Measurements from ENCODE around the gene PRKACA.
"Not testable (repeated sequence)": the region's sequence is repeated elsewhere in the genome, so short reads cannot be mapped to it uniquely, and the experiment has no call there.

PRKACA gene

GRCh38 chr19:14070268-14071050, 47.1 kb downstream of the PRKACA start:
- DNase-seq (ENCODE audit: low read depth, low spot score), result no peak

GRCh38 chr19:14066134-14066533, 51.4 kb downstream of the PRKACA start:
- no peak for DNase-seq (ENCODE audit: low read depth, low spot score)

DNA sequence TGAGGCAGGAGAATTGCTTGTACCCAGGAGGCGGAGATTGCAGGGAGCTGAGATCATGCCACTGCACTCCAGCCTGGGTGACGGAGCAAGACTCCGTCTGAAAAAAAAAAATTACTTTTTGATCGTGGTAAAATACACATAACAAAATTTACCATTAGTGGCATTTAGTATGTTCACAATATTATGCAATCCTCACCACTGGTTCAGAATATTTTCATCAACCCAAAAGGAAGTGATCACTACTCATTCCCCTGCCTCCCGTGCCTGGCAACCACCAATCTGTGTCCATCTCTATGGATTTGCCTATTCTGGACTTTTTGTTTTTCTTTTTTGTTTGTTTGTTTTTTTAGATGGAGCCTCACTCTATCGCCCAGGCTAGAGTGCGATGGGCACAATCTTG, 54.5 kb downstream of the PRKACA start:
- DNase-seq (ENCODE audit: low read depth, low spot score), result no peak

DNA sequence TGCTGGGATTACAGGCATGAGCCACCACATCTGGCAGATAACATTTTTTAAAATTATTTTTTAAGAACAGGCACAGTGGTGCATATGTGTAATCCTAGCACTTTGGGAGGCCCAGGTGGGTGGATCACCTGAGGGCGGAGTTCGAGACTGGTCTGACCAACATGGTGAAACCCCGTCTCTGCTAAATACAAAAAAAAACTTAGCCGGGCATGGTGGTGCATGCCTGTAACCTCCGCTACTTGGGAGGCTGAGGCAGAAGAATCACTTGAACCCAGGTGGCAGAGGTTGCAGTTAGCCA, 55.1 kb downstream of the PRKACA start:
- DNase-seq (ENCODE audit: low read depth, low spot score), result no peak

DNA sequence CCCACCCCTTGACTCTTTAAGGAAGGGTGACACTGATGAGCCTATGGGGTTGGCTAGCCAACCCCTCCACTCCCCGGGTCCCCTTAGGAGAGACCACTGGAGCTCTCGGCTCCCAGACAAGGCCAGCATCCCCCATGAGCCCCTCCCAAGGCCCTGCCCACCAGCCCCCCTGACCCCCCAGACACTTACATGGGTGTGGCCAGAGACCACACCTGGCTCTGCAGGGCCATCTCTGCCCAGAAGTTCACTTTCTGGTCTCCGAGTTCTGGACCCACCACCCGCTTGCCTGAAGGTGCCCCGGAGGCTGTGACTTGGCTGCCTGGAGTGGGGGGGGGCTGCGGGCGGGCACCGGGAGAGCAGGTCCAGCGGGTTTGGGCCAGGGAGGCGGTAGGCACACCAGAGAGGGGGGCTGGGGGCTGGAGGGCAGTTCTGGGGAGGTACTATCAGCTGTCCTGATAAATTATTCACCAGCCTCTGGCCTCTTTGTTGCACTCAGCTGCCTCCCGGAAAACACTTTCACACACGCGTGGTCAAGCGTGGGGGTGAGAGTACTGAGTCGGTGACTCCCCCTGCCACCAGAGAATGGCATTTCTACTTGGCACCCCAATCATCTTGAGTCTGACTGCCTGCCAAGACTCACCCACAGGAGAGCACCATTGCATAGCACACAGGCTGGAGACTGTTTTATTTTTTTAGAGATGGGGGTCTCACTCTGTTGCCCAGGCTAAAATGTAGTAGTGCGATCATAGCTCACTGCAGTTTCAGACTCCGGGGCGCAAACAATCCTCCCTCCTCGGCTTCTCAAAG, 55.6 kb downstream of the PRKACA start, which contains the start of gene PALM3:
TSS of gene PALM3 (minus strand) at position 326 of the 807 bp plus-strand sequence. CDS start at position 230, 96 bp downstream.
- no peak for DNase-seq (ENCODE audit: low read depth, low spot score)

- no peak for DNase-seq (ENCODE audit: low read depth, low spot score)
These were observed 56.3 kb downstream of the PRKACA start for GRCh38 chr19:14061081-14061749.

- no peak for DNase-seq (ENCODE audit: low read depth, low spot score)
These were observed 57.9 kb downstream of the PRKACA start for GRCh38 chr19:14059652-14060155.

DNA sequence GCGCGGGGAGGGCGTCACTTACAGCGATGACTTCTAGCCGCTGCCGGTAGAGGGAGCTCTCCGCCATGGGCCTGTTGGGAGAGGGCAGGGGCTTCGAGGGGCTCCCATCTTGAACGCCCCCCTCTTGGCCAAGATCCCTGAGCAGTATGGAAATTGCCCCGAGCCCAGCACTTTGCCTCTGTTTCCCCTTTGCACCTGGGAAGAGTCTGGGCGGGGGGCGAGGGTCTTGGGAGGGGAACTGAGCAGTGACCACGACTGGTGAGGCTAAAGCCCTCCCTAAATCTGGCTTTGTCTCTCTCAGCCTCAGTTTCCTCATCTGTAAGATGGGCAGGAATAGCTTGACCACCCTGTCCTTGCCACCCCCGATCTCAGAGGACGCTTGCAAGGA, 58.5 kb downstream of the PRKACA start:
- DNase-seq (ENCODE audit: low read depth, low spot score), result no peak

DNA sequence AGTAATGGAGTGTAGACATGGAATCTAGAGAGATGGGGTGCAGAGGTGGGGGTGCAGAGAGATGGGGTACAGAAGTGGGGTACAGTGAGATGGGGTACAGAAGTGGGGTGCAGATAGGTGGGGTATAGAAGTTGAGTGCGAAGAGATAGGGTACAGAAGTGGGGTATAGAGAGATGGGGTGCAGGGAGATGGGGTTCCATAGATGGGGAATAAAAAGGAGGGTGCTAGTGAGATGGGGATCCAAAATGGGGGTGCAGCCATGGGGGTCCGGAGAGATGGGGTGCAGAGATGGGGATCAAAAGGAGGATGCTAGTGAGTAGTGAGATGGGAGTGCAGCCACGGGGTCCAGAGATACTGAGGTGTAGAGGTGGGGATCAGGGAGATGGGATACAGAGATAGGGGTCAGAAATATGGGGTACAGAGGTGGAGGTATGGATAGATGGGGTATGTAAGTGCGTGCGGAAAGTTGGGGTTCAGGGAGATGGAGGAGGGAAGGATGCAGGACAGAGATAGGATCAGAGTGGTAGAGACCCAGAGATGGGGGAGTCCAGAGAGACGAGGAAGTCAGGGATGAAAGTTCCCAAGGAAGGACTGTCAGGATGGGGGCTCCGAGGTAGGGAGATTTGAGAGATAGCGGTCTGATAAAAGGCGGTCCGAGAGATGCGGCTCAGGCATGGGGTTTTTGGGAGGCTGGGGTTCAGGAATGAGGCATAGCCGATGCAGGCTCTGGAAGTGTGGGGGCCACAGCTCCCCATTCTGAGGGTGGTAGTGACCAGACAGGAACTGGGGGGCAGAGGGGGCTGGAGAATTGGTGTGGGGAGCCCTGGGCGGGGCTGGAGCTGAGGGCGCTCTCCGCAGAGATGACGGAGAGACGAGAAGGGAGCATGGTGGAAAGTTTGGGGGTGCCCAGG, 59.1 kb downstream of the PRKACA start:
- DNase-seq (ENCODE audit: low read depth, low spot score), result no peak

DNA sequence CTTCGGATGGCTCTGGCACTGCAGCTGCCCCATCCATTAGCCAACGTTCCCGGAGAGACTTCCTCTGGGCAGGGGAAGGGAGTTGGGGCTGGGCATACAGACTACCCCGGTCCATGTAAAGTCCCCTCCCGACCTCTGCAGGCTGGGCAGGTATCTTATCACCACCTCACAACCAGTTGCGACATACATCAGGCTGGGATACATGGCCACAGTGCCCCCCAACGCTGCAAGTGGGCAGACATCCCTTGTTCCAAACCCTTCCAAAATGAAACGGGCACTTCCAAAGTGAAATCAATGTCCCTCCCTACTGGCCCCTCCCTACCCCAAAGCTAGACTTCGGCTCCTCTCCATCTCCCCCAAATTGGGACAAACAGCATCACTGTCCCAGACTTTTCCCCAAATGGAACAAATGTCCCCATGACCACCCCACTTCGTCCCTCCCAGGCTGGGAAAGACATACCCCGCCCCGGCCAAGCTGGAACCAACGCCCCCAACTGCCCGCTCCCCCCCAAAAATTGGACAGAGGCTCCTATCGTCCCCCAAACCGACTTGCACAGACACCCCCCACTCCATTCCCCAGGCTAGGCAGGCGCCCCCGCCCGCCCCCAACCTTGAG, 60.7 kb downstream of the PRKACA start:
- no peak for DNase-seq (ENCODE audit: low read depth, low spot score)

DNA sequence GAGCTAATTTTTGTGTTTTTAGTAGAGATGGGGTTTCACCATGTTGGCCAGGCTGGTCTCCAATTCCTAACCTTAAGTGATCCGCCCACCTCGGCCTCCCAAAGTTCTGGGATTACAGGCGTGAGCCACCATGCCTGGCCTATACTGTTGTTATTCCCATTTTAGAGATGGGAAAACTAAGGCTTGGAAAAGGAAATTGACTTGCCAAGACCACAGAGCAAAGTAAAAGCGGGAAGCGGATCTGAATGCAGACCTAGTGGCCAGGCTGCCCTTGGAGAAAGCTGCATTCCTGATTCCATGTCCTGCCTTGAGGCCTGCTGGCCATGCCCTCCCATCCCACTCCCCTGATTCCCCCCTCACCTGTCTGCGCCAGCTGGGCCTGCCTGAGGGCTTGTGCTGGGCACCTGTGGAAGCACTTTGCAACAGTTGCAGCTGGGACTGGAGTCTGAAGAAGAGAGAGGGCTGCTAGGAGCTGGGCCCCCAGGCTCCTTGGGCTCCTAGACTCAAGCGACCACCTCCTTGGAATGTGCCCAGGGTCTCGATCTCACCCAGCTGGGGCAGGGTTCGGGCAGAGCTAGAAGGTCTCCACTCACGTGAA, 61.4 kb downstream of the PRKACA start:
- no peak for DNase-seq (ENCODE audit: low read depth, low spot score)

DNA sequence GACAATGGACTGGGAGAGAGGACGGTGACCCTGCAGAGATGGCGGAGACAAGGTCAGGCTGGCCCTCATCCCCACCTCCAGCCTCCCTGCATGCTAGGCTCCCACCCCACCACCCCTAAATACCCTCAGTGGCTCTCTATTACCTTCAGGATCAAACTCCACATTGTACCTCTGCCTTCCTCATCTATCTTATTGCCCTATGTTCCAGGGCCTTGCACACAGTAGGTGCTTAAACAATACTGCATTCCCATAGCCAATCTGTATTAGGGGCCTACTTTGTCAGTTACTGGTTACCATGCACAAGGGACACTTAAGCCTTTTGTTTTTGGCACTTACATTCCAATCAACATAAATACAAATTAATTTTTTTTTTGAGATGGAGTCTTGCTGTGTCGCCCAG, 62.2 kb downstream of the PRKACA start:
- DNase-seq (ENCODE audit: low read depth, low spot score), result no peak

DNA sequence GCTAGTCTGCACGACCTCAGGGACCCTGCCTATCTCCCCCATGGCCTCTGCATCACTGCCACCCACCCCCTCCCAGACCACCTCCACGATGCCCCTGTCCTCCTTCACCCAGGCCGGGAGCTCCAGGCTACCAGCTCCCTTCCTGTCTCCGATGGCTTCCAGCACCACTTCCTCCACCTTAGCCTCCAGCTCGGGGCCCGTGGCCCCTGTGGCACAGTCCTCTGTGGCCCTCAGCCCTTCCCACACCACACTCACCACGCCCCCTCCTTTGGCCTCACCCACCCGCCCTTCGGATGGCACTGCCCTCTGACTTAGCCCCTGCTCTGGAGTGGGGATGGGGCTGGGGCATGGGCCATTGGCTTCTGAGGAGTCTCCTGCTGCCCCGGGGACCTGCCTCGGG, 62.8 kb downstream of the PRKACA start:
- no peak for DNase-seq (ENCODE audit: low read depth, low spot score)

DNA sequence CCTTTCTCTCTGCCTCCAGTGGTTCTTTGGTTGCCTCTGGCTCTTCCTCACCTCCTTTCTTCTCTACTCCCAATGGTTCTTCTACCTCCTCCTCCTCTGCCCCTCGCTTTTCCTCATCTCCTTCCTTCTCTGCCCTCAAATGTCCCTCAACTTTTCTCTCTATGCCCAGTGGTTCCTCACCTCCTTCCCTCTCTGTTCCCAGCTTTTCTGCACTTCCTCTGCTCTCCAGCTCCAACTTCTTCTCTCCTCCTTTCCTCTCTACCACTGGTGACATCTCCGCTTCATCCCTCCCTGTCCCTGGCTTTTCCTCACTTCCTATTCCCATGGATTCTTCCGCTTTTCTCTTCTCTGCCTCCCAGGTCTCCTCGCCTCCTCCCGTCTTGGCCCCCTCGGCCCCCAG, 63.5 kb downstream of the PRKACA start:
- DNase-seq (ENCODE audit: low read depth, low spot score), result no peak

DNA sequence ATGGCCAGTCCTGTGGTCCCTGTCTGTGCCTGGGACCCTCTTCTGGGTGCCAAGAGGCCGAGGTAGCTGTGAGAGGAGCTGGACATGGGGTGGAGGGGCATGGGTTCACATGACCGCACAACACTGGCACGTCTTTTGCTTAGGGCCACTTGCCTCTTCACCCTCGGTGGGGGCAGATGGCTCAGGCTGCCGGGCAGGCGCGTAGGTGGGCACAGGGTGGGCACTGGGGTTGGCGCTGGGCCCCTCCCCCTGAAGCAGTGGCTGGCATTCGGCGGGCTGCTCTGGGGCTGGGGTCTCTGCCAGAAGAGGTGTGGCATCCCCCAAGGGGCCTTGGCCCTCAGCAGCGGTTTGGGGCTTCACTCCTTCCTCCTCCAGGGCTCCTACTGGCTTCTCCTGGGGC, 64.1 kb downstream of the PRKACA start:
- no peak for DNase-seq (ENCODE audit: low read depth, low spot score)

DNA sequence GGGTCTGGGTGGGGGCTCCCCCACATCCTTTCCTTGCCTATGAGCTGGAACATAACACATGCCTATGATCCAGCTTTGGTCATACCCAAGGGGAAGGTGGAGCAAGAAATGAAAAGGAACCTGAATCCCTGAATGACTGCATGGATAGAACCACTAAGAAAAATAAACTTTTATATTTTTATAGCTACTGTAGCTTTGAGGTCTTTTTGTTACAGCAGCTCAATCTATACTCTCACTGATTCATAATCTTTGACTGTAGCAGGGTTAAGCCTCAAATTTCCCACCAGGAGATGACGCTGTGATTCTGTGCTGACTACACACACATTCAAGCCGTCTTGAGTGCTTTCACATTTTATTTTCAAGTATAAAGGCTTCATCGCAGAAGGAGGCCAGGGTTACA, 64.5 kb downstream of the PRKACA start:
- DNase-seq (ENCODE audit: low read depth, low spot score), result no peak

GRCh38 chr19:14052470-14052869, 65.1 kb downstream of the PRKACA start:
- no peak for DNase-seq (ENCODE audit: low read depth, low spot score)

GRCh38 chr19:14051980-14052379, 65.6 kb downstream of the PRKACA start:
- no peak for DNase-seq (ENCODE audit: low read depth, low spot score)

DNA sequence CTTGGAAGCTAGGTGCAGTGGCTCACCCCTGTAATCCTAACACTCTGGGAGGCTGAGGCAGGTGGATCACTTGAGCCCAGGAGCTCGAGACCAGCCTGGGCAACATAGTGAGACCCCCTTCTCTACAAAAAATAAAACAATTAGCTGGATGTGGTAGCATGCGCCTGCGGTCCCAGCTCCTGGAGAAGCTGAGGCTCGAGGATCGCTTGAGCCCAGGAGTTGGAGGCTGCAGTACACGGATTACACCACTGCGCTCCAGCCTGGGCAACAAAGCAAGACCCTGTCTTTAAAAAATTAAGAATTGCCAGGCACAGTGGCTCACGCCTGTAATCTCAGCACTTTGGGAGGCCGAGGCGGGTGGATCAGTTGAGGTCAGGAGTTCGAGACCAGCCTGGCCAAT, 66.6 kb downstream of the PRKACA start:
- not testable (repeated sequence) for DNase-seq (ENCODE audit: low read depth, low spot score)

- DNase-seq (ENCODE audit: low read depth, low spot score), result no peak
These were observed 67.0 kb downstream of the PRKACA start for GRCh38 chr19:14050512-14050911.
